Activated T-cell treated with anti-CD3 and anti-CD28 coated beads, Interleukin-2, amount 50 U/mL, for 48 hours (primary cell): Measurements from ENCODE around the gene MYBBP1A.

Source experiments
- DNase-seq, 2 experiments: peaks; one replicate each; pipeline ENCODE4 v3.0.0-alpha.2; 2020

MYBBP1A gene

DNA sequence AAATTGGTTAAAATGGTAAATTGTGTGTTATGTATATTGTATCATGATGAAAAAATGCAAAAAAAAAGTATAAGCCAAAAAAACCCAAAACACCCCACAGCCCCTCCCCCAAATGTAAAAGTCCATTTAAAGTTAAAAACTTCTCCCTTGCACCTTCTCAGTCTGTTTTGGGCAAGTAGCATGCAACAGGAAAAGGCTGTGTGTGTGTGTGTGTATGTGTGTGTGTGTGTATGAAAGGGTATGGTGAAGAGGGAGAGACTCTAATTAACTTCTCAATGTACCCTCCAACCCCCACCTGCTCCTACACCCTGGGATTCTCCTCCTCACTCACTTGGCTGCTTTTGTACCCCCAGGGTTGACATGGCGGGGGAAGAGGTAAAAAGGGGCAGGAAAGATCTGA lies 14.4 kb upstream of the MYBBP1A start:
- DNase-seq: no peak

DNA sequence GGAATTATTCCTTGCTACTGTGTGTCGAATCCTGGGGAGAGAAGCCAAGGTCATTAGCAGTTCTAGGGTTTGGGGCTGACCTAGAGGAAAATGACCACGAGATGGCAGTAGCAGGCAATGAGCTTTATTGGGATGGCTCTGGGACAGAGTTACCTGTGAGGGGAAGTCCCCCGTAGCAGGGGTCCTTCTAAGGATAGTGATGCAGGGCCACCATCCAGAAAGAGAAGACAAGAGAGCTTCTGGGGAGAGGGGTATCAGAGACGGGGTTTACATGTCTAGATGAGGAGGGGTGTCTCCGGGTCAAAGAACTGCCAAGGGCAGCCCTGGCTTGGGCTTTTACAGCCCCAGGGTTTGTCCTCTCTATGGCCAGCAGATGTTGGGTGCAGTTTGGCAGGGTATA lies 11.6 kb upstream of the MYBBP1A start:
- DNase-seq: peak; percentile 72

DNA sequence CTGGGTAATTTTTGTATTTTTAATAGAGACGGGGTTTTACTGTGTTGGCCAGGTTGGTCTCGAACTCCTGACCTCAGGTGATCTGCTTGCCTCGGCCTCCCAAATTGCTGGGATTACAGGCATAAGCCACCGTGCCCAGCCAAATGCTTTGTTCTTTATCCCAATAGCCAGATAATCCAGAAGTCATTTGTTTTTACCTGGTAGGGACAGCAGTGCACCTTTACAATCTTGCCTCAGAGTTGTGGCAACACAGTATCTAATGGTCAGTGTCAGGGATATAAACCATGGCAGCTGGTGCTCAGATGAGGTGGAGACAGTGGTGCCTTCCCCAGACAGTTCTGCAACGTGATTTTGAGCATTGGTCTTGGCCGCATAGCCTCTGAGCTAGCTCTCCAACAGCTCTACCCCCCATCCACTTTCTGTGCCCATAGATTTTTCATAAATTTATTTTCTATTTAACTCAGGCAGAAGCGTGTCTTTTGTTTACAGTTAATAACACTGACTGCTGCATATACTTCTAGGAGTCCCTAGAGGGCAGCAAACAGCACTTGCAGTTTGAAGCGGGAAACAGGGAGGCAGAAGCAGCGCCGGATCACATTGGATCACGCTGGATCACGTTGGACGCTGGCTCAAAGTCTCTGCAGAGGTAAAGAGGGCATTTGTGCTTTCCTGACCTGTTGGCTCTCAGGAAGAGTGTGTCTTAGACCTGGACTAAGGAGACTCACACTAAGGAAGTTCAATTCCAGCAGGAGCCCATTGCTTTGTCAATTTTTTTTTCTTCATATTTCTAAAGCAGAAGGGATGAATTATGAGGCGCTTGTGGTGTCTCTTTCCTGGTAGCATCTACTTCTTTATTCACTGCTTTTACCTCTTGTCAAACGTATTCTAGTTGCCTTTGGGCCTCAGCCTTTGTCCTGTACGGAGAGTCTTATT lies 10.3 kb upstream of the MYBBP1A start:
- peak; percentile 64 to 68 for DNase-seq

DNA sequence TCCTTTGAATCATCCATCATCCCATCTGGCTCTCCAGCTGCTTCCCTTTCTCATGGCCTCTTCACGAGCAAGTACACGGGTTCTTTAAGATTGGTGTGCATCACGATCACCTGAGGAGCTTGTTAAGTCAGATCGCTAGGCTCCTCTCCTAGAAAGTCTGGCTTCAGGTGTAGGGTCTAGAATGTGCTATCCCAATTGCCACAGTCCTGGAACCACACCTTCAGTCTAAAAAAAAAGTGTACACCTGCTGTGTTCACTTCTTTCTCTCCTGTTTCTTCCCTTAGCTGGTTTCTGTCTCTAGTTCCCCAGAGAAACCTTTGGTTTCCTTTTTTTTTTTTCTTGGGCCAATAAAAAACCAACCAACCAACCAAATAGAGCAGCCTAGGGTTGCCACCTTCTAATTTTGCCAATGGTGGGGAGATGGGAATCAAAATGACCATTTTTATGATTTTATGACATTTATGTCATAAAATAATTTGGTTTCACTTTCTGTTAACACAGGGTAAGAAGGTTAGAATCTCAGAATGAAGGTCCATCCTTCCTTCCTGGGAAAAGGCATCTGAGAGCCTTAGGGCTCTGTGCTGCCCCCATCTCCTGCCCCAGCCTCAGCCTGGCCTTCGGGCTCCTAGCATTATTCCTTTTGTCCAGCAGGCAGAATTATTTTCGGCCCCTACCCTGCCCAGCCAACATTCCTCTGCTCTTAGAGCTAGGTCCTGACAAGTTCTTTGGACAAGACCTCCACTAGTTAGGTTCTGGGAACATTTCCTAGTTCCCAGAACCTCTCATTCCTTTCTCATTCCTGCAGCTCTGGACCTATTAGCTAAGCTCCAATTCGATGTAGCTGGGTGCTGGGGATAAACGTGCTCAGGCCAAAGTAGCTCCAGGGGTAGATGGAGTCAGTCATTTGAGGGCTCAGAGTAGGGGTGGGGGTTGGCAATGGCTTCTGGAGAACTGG lies 7.1 kb upstream of the MYBBP1A start:
- DNase-seq: no peak

DNA sequence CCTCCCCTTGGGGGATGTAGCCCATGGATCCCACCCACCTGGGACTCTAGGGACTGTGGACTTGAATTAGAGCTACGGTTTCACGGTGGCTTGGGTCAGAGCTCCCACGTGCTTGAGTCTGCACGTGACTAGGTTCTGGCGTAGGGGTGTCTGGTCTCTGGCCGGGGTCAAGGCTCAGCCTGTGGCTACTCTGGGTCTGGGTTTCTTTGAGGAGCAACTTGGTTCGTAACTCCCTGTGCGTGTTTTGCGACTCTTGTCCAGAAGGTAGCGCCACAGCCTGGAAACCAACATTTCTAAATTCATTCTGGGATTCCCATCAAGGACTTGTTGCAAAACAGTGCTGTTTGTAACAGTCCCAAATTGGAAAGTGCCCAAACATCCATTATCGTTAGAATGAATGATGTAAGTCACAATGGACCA lies 5.7 kb upstream of the MYBBP1A start:
- DNase-seq: no peak

DNA sequence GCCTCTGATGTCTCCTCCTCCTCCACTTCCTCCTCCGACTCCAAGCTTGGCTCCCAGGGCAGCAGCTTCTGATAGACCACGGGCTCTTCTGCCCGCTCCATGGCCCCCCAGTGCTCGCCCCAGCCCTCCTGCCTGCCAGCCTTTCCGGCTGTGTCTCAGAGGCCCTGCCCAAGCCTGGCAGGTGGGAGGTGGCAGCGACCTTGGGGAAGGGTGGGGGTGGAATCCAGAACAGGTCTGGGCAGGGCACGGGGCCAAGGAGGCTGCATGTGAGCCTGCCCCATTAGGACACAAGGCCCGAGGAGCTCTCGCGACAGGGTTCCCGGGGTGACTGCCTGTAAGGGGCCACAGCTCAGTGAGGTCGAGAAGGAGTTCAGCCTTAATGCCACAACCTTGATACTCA lies 5.2 kb upstream of the MYBBP1A start, which contains the start of gene GGT6:
GGT6 (minus strand) TSS at position 157 of the 400 bp plus-strand sequence; CDS start at position 101, 56 bp downstream.
- DNase-seq: no peak

DNA sequence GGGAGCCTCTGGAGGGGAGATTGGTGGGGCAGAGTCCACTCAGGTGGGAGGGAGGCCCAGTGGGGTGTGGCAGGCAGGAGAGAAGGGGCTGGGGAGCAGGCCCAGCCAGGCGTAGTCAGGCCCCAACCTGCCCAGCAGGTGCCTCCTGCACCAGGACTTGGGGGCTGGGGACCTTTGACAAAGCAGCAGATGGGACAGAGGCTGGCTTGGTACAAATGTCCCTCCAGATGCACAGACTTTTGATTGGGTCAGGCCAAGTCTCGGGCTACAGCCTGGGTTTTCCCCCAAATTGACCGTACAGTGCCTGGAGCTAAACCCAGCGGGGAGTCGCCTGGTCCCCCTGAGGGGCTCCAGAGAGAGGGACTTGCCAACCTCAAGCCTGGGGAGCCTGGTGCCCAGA lies 4.8 kb upstream of the MYBBP1A start:
- DNase-seq: no peak

DNA sequence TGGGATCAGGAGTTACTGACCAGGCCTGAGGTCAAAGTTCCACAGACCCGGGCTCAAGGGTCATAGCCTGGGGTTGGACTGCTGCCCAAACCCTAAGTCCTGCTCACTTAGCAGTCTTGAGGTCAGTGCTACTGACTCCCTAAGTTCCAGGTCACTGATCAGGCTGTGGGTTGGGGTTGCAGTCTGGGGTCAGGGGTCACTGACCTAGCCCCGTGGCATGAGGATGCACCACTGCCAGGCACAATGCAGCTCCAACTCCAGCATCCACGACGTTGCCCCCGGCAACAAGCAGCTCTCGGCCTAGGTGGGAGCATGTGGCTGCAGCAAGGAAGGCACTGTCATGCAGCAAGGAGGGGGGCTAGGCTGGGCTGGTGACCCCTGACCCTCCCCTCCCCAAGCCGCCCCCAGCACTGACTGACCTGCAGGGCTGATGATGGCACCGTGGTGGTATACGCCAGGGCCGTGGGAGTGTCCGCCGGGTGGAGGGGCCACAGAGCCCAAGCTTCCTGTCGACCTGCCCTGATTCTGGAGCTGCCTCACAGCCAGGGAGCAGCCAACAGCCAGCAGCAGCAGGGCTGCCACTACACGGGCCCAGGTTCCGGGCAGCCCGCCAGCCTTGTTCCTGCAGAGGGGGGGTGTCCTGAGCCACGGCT lies 4.1 kb upstream of the MYBBP1A start:
- DNase-seq: no peak

DNA sequence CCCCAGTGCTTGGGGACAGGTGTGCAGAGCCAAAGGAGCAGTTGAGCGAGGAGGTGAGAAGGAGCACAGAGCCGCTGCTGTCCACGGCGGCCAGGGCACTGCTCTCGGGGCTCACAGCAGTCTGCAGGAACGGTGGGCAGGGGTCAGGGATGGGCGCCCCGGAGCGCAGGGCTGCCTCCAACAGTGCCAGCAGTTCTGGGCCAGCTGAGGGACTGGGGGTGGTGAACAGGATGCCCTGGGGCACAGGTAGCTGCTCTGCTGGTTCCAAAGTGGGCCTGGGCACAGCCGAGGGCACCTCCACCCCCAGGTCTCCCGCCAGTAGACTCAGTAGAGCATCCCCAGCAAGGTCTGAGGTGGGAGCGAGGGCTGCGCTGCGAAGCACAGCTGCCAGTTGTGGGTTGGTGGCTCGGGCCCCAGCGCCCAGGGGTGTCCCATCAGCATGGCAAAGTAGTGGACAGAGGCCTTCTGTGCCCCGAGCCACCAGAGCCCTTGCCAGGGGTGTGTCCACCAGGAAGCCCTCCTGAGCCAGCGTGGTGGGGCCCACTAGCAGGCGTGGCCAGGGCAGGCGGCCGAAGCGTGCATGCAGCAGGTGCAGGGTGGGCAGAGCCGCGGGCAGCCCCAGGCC lies 3.3 kb upstream of the MYBBP1A start:
- no peak for DNase-seq

DNA sequence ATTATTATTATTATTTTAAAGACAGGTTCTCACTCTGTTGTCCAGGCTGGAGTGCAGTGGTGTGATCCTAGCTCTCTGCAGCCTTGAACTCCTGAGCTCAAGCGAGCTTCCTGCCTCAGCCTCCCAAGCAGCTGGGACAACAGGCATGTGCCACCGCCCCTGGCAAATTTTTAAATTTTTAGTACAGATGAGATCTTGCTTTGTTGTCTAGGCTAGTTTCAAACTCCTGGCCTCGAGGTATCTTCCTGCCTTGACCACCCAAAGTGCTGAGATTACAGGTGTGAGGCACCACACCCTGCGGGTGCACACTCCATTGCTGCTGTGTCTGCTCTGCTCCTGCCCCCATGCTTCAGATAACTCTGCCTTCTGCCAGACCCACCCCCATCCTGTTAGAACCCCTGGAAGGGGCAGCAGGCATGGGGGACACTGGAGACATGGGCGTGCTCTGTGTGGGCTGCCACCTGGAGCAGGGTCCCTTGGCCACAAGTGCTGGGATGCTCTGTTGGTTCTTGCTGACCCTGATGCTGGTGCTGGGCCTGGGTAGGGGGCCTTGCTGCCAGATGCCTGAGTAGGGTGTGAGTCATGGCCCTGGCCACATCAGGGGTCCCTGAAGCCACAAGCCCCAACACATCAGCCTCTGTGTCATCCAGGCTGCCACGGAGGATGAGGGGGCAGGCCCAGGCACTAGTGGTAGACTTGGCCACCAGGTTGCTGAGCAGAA lies 2.6 kb upstream of the MYBBP1A start:
- DNase-seq: no peak

DNA sequence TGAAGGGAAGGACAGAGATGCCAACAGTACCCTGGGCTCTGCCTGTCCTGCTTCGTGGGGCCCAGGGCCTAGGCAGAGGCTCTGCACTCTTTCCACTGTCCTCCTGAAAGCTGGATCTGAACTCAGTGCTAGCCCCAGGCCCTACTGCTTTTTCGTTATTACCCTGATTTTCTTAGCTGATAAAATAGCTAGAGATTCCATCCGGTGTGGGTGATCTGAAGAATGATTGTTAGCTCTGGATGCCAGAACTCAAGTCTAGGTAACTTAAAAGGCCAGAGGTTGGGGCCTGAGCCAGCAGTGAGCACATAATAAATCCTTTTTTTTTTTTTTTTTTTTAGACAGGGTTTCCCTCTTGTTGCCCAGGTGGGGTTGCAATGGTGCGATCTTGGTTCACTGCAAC lies 1.8 kb upstream of the MYBBP1A start:
- no peak for DNase-seq

DNA sequence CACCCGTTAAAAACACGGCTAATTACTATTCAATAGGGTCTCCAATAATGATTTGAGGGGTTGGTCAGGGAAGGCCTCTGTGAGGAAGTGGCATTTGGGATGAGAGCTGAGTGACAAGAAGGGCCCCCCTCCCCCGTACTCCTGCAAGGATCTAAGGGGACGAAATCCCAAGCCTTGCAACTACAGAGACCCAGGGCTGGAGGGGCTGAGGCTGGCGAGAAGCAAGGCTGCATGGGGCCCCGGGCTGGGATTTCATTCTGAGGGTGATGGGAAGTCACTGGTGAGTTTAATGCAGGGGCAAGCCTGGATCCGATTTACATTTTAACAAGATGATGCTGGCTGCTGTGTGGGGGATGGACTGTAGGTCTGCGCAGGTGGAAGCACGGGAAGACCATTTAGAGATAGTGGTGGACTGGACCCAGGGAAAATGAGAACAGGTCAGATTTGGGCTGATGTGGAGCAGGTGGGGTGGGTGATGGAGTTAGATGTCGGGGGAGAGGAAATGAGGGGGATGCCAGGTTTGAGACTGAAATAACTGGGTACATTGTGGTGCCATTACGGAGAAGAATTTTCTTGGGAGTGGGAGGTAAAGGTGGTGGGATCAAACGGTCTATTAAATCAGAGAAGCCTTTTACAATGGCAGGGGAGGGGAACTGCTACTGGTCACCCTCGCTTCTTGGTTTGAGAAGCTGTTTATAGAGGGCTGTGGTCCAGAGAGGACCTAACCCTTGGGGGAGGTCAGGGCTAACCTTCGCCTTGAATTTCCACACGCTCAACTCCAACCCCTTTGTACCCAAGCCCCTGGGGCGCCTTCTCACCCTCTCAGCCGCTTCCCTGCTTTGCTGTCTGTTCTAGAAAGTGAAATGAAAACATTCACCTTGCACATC lies 932 bp upstream of the MYBBP1A start:
- no peak for DNase-seq

DNA sequence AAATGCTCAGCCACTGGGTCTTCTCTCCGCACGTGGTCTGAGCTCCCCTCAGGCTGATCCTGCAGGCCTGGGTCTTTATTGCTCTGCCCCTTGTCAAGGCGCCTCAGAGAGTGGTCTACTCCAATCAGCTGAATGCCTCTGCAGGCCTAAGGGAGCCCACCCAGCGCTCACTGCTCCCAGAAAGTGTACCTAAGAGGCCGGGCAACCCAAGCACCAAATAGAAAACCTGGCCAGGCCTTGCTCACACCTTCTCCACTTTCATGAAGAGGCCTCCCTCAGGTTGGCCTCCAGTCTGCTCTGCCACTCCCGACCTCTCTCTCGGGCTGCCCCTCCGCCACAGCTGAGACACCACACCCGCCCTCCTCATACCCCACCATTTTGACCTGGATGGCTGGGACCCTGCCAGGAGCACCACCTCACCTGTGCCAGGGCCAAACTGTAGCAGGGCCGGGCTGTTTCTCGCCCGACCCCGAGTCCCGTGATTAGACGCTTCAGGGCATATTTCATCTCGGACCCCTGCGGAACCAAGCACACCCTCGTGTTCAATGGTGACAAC lies 665 bp downstream of the MYBBP1A start:
- no peak for DNase-seq

DNA sequence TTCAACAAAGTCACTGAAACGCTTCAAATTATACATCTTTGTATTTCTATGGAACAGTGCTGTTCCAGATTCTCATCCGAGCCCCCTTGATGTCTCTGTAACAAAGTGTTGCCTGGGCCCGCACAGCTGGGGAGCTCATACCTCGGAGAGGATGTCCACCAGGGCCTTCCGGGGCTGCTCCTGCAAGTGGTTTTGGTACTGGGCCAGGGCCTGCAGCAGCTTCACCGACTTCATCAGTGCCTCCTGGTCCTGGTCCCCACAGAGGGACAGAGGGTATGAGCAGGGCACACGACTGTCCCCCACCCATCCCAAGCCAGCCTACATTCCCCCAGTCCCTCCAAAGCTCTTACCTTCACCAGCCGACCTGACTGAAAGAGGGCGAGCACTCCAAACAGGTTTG lies 1.5 kb downstream of the MYBBP1A start:
- no peak for DNase-seq

DNA sequence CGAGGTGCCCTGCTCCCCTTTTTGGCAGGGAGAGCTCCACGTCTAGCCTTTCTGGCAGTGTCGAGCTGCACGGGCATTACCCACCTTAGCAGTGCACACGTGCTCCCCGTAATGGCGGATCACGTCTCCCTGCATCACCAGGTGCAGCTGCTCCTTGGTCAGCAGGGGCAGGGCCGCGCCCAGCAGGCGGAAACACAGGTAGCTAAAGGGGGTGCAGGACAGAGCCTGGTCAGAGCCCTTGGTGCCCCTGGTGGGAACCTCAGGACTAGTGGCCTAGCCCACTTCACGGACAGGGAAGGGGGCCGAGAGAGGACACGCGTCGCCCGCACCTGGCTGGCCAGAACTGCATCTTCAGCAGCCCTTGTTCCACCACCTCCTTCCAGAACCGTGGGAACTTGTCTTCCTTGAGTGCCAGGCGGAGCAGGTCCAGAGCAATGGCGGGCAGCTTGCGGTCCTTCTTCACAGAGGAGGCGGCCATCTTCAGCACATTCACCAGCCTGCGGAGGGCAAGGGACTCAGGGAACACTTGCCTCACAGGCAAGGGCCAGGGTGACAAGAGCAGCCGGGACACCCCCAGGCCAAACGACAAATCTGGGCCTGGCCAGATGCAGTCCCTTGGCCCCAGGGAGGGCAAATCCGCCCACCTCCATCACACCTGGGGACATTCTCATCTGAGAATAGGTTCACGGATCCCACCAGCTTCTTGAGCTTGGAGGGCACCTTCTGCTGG lies 3.2 kb downstream of the MYBBP1A start:
- no peak for DNase-seq

DNA sequence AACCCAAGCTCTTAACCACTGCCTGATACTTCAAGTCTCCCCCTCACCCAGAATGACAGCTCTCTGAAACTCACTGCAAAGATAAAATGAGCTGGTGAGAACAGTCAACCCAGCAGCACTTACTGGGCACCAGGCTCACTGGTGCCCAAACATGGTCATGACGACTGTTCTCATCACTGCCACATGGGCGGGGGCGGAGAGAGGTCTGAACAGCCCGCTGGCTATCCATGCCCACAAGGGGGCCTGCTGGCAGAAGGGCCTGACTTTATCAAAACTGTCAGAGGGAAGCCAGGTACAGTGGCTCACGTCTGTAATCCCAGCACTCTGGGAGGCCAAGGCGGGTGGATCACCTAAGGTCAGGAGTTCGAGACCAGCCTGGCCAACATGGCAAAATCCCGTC lies 4.0 kb downstream of the MYBBP1A start:
- peak; percentile 49 to 51 for DNase-seq

DNA sequence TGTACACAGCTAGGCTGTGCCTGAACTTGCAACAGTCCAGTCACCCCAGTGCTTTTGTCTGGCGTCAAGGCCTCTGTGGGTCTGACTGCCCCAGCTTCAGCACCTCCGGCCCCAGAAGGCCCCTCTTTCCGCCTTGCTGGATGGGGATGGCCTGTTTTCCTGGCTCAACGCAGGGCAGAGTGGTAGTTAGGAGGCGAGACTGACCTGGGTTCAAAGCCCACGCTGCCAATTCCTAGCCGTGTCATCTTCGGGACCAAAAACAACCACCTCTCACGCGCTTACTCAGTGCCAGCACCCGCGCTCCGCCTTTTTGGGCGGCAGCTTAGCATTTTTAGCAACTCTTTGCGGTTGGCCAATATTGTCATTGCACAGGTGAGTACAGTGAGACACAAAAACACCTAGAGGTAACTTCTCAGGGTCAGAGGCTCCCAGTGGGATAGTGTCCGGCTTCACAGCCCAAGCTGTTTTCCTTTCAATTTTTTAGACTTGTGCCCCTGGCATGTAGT lies 4.6 kb downstream of the MYBBP1A start:
- DNase-seq: no peak

DNA sequence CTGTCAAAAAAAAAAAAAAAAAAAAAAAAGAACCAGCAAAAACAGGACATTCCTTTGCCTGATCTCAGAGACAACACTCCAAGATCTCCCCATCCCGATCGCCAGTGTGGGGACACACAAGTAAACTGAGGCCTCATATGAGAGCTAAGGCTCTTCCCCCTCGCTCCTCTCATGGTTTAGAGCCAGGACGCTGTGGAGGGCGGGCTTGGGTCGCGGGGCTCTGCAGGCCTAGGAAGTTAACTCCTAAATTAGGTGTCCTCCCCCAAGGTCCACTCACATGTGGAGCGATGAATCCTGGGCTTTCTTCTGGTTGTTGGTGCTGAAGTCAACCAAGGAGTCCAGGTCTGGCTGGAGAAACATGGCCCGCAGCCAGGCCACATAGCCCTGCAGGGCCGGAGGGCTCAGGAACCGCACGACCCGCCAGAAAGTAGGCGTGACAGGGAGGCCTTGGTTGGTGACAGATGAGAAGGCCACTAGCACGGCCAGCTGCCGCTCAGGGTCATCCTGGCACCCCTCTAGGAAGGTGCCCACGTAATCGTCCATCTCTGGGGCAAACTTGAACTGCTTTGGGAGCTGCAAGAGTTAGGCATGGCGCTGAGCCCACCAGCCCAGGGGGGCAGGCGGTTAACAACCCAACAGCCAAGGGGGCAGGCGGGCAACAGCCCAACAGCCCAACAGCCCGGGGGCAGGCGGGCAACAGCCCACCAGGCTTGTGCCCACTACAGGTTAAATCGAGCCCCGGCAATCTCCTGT lies 5.2 kb downstream of the MYBBP1A start:
- DNase-seq: no peak
